ENCODE data around the gene SLC35G6.
A peak's percentile ranks its signal among the peaks of the same experiment; 100 is the strongest.

Gene SLC35G6

GRCh38 chr17:7483255-7484066, 2.2 kb downstream of the SLC35G6 start:
- TF ChIP-seq CTCF (IDR thresholded peaks at IDR 0.05): no peak
- Histone ChIP-seq H3K4me3 (peak overlapping the region; percentile 73), H3K27ac (peak overlapping the region; percentile 93 to 98)
- peak; percentile 98 for DNase-seq (ENCODE audit: low spot score)

DNA sequence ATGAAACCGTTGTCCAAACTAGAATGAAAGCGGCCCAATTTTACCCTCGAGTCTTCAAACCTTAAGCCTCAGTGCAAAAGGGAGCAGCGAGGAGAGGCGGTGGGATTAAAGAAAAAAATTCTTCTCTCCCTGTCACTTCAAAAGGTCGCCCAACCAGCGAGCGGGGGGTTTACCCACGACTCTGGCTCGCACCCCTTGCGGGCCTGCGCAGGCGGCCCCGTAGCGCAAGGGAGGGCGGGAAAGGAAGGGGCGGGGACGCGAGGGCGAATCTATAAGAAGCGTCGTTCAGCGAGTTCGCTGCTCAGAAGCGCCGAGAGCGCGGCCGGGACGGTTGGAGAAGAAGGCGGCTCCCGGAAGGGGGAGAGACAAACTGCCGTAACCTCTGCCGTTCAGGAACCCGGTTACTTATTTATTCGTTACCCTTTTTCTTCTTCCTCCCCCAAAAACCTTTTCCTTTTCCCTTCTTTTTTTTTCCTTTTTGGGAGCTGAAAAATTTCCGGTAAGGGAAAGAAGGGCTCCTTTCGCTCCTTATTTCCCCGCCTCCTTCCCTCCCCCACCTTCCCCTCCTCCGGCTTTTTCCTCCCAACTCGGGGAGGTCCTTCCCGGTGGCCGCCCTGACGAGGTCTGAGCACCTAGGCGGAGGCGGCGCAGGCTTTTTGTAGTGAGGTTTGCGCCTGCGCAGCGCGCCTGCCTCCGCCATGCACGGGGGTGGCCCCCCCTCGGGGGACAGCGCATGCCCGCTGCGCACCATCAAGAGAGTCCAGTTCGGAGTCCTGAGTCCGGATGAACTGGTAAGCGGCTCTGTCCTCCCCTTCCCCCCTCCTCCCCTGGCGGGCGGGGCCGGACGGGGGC, 3.0 kb downstream of the SLC35G6 start, which contains the start of gene POLR2A:
POLR2A (plus strand) TSS at position 300 of the 852 bp plus-strand sequence.
- TF ChIP-seq CTCF (IDR thresholded peaks at IDR 0.05): no peak
- peak within 1 kb of the TSS; percentile 93 to 98 for H3K27ac ChIP-seq
- H3K4me3 ChIP-seq: peak within 1 kb of the TSS; percentile 73

DNA sequence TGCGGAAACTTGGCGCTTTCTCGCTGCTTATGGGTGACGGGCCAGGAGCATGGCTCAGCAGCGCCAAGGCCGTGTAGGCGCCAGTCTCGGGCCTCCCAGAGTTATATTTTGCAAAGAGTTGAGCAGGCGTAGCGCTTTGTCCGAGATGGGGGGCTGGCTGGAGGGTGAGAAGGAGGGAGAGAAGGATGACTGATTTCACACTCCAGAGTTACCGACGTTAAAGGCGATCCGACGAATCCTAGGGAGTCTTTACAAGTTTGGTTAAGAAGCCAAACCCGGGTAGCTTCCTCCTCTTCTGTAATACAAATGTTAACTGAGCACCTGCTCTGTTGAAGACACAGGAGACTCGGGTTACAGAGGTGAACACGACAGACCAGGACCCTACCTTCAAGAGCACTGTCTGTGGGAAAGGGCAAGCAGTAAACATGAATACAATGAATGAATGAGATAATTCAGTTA, 3.7 kb downstream of the SLC35G6 start:
- DNase-seq (ENCODE audit: low spot score): no peak
- peak overlapping the region; percentile 93 to 98 for H3K27ac ChIP-seq
- peak overlapping the region; percentile 73 for H3K4me3 ChIP-seq
- no peak for TF ChIP-seq CTCF (IDR thresholded peaks at IDR 0.05)

More for the DNA sequence above, 3.0 kb downstream of the SLC35G6 start, which contains the start of gene POLR2A:
- peak; percentile 100 for DNase-seq (ENCODE audit: low spot score)

DNA sequence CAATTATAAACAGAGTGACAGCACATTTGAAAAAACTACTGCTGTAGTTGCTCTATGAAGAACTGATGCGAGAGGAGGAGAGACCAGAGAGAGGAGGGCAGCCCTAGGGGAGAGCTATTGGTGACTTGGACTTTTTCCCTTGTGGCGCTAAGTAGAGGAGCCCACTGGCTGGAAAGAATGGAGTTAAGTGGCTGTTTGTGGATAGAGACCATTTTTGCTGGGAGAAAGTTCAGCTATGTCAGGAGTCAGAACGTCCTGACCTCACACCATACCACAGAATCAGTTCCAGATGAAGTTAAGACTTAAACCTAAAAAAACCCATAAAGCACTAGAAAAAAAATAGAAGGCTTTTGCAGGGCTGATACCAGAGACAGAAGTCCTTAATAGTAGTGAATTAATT, 4.9 kb downstream of the SLC35G6 start:
- DNase-seq (ENCODE audit: low spot score): no peak
- TF ChIP-seq CTCF (IDR thresholded peaks at IDR 0.05): no peak
- Histone ChIP-seq H3K4me3 (peak overlapping the region; percentile 73), H3K27ac (no peak overlapping the region)

DNA sequence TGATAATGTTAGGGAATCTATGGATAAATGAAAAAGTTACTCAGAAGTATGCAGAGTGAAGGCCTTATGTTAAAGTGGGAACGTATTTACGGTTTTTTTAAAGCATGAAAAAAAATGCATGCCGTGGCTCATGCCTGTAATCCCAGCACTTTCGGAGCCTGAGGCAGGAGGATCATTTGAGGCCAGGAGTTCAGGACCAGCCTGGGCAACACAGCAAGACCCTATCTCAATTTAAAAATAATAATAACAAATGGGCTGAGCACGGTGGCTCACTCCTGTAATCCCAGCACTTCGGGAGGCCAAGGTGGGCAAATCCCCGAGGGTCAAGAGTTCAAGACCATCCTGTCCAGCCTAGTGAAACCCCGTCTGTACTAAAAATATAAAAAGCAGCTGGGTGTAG, 8.9 kb downstream of the SLC35G6 start:
- no peak for TF ChIP-seq CTCF (IDR thresholded peaks at IDR 0.05)
- no peak overlapping the region for H3K27ac ChIP-seq
- H3K4me3 ChIP-seq: no peak overlapping the region
- no peak for DNase-seq (ENCODE audit: low spot score)

DNA sequence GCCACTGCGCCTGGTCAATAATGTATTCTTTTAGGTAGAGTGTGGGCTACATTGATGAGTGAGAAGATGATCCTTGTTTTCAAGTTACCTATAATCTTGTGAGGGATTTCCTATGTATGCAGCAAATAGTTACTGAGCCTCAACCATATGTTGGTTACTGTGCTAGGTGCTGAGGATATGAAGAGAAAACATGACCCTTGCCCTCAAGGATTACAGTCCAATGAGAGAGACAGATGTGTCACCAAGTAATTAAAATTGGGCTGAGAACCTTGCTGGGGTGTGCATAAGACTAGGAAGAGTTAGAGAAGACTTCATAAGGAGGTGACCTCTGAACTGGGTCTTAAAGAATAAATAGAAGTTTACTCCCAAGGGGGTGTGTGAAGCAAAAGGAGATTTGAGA, 10.3 kb downstream of the SLC35G6 start:
- H3K4me3 ChIP-seq: no peak overlapping the region
- DNase-seq (ENCODE audit: low spot score): no peak
- TF ChIP-seq CTCF (IDR thresholded peaks at IDR 0.05): no peak
- no peak overlapping the region for H3K27ac ChIP-seq

All from coronary artery (tissue), 2 donors.